IMR-90 (cell line): ENCODE data around the gene GTF2H1. TPM values are rescaled to one million over a fixed set of nuclear protein-coding genes. Genes with fewer than 3 reads are reported as not detected.
A peak's percentile ranks its signal among the peaks of the same experiment; 100 is the strongest.

Experiments
- ATAC-seq: fragments of 200-7000 bp; cut with Tn5 transposase; 2 replicates; pipeline ENCODE4 v1.9.1; 2020; ENCODE audit warnings: low read depth, mild to moderate bottlenecking, moderate library complexity
- BruUV-seq: library from RNA; stranded (reverse); fragments of 400-500 nt; replicated peaks from 2 replicates; lab custom pipeline; 2021; lab: Mats Ljungman, UMichigan
- CTCF ChIA-PET: fragments of 300-600 bp; formaldehyde crosslinking; extraction: SDS; loops from one replicate; lab custom pipeline; 2021; ENCODE audit warnings: antibody characterized with exemption; lab: Yijun Ruan, JAX
- POLR2A ChIA-PET: fragments of 300-600 bp; sonication (Branson Sonifier 250); formaldehyde crosslinking; loops from one replicate; lab custom pipeline; 2022; ENCODE audit warnings: antibody characterized with exemption; ENCODE audit not compliant: unreplicated experiment; lab: Charles Lee
- DNase-seq: peaks from one replicate; pipeline ENCODE4 v3.0.0; 2013
- H2AFZ ChIP-seq: replicated peaks from 2 replicates; pipeline ENCODE3; 2013; ENCODE audit warnings: low read length, mild to moderate bottlenecking; ENCODE audit not compliant: poor library complexity
- H2AK5ac ChIP-seq: 2 replicates; pipeline ENCODE4 v1.6.1; 2013; ENCODE audit warnings: low read depth, low read length, inconsistent platforms
- H2AK9ac ChIP-seq: replicated peaks from 2 replicates; pipeline ENCODE3; 2013; ENCODE audit warnings: mild to moderate bottlenecking, low read depth, low read length, moderate library complexity; ENCODE audit not compliant: poor library complexity
- H2BK120ac ChIP-seq: 2 replicates; pipeline ENCODE4 v1.6.1; 2013; ENCODE audit warnings: low read depth, low read length, inconsistent platforms
- H2BK15ac ChIP-seq: 3 replicates; pipeline ENCODE4 v1.6.1; 2013; ENCODE audit warnings: low read depth, low read length, inconsistent platforms
- H2BK20ac ChIP-seq: 2 replicates; pipeline ENCODE4 v1.6.1; 2013; ENCODE audit warnings: low read depth, mild to moderate bottlenecking, inconsistent platforms, low read length, moderate library complexity
- H2BK5ac ChIP-seq: 2 replicates; pipeline ENCODE4 v1.6.1; 2013; ENCODE audit warnings: mild to moderate bottlenecking, low read depth, low read length, inconsistent platforms; ENCODE audit not compliant: poor library complexity, severe bottlenecking
- H3K14ac ChIP-seq: replicated peaks from 2 replicates; pipeline ENCODE4 v1.6.1; 2013; ENCODE audit warnings: low read depth, low read length, inconsistent platforms
- H3K18ac ChIP-seq: 2 replicates; pipeline ENCODE4 v1.6.1; 2013; ENCODE audit warnings: low read depth, low read length, control low read depth
- H3K23ac ChIP-seq: 2 replicates; pipeline ENCODE4 v1.6.1; 2013; ENCODE audit warnings: low read depth, low read length, inconsistent platforms
- H3K27ac ChIP-seq: 2 replicates; pipeline ENCODE4 v1.5.1; 2013; ENCODE audit warnings: mild to moderate bottlenecking, control low read depth, low read length; ENCODE audit not compliant: insufficient read depth
- H3K27me3 ChIP-seq: 2 replicates; pipeline ENCODE4 v1.6.1; 2013; ENCODE audit warnings: low read length; ENCODE audit not compliant: control insufficient read depth, insufficient read depth
- H3K36me3 ChIP-seq: 2 replicates; pipeline ENCODE4 v1.6.1; 2013; ENCODE audit warnings: low read length, mixed read lengths; ENCODE audit not compliant: control insufficient read depth, insufficient read depth
- H3K4ac ChIP-seq: 2 replicates; pipeline ENCODE4 v1.6.1; 2013; ENCODE audit warnings: low read depth, low read length, inconsistent platforms
- H3K4me1 ChIP-seq: 2 replicates; pipeline ENCODE4 v1.6.1; 2013; ENCODE audit warnings: low read length, mixed read lengths; ENCODE audit not compliant: control insufficient read depth, insufficient read depth
- H3K4me2 ChIP-seq: 2 replicates; pipeline ENCODE4 v1.6.1; 2013; ENCODE audit warnings: low read depth, mild to moderate bottlenecking, control low read depth, low read length, moderate library complexity
- H3K4me3 ChIP-seq: 2 replicates; pipeline ENCODE4 v1.5.1; 2013; ENCODE audit warnings: low read depth, mild to moderate bottlenecking, control low read depth, low read length, moderate library complexity; ENCODE audit not compliant: insufficient read depth
- H3K56ac ChIP-seq: 2 replicates; pipeline ENCODE4 v1.6.1; 2013; ENCODE audit warnings: low read length, inconsistent platforms; ENCODE audit not compliant: insufficient read depth; ENCODE audit errors: extremely low read depth
- H3K79me1 ChIP-seq, 2 experiments: 2 replicates each; pipeline ENCODE4 v1.6.1; 2013; ENCODE audit warnings: low read length in 2 of 2, inconsistent platforms in 1 of 2, low read depth in 1 of 2
- H3K9ac ChIP-seq: 2 replicates; pipeline ENCODE4 v1.6.1; 2013; ENCODE audit warnings: low read depth, low read length, control low read depth
- H3K9me1 ChIP-seq: 2 replicates; pipeline ENCODE4 v1.6.1; 2013; ENCODE audit warnings: low read length, inconsistent platforms; ENCODE audit not compliant: insufficient read depth
- H3K9me3 ChIP-seq: 2 replicates; pipeline ENCODE4 v1.6.1; 2013; ENCODE audit warnings: low read length; ENCODE audit not compliant: control insufficient read depth, insufficient read depth
- H4K20me1 ChIP-seq: 2 replicates; pipeline ENCODE4 v1.6.1; 2013; ENCODE audit warnings: low read length, inconsistent platforms; ENCODE audit not compliant: insufficient read depth
- H4K5ac ChIP-seq: 2 replicates; pipeline ENCODE4 v1.6.1; 2013; ENCODE audit warnings: mild to moderate bottlenecking, low read depth, low read length, control low read depth
- H4K8ac ChIP-seq, 2 experiments: 2 replicates each; pipeline ENCODE4 v1.6.1; 2013; ENCODE audit warnings: low read depth in 2 of 2, low read length in 2 of 2, control low read depth in 1 of 2, inconsistent platforms in 1 of 2
- H4K91ac ChIP-seq: 2 replicates; pipeline ENCODE4 v1.6.1; 2013; ENCODE audit warnings: low read depth, low read length, inconsistent platforms; ENCODE audit not compliant: insufficient read depth
- BHLHE40 ChIP-seq: fragments of 150-350 bp; IDR thresholded peaks from 2 replicates; pipeline ENCODE4 v1.6.1; 2016; ENCODE audit warnings: mild to moderate bottlenecking, low read depth, low read length
- CEBPB ChIP-seq: IDR thresholded peaks from 2 replicates; pipeline ENCODE4 v1.6.1; 2012; ENCODE audit warnings: low read depth, low read length, improper control_type of control experiment
- CHD1 ChIP-seq: IDR thresholded peaks from 2 replicates; pipeline ENCODE4 v1.6.1; 2012; ENCODE audit warnings: low read depth, low read length, improper control_type of control experiment
- ELK1 ChIP-seq: fragments of 150-350 bp; IDR thresholded peaks from 2 replicates; pipeline ENCODE4 v1.6.1; 2016; ENCODE audit warnings: low read depth, mild to moderate bottlenecking, low read length, moderate library complexity, borderline replicate concordance
- FOS ChIP-seq: fragments of 150-350 bp; IDR thresholded peaks from 2 replicates; pipeline ENCODE4 v1.6.1; 2016; ENCODE audit warnings: low read depth, low read length
- MAZ ChIP-seq: IDR thresholded peaks from 2 replicates; pipeline ENCODE4 v1.6.1; 2012; ENCODE audit warnings: low read depth, mild to moderate bottlenecking, low read length, improper control_type of control experiment, moderate library complexity, borderline replicate concordance
- MXI1 ChIP-seq: IDR thresholded peaks from 2 replicates; pipeline ENCODE4 v1.6.1; 2012; ENCODE audit warnings: low read depth, mild to moderate bottlenecking, low read length, moderate library complexity, borderline replicate concordance
- NFE2L2 ChIP-seq: fragments of 150-350 bp; IDR thresholded peaks from 2 replicates; pipeline ENCODE4 v1.6.1; 2016; ENCODE audit warnings: low read depth, mild to moderate bottlenecking, low read length
- RAD21 ChIP-seq: IDR thresholded peaks from 2 replicates; pipeline ENCODE4 v1.6.1; 2012; ENCODE audit warnings: low read length, improper control_type of control experiment
- RCOR1 ChIP-seq: IDR thresholded peaks from 2 replicates; pipeline ENCODE4 v1.6.1; 2012; ENCODE audit warnings: mild to moderate bottlenecking, low read length, improper control_type of control experiment; ENCODE audit not compliant: insufficient replicate concordance
- RFX5 ChIP-seq: IDR thresholded peaks from 2 replicates; pipeline ENCODE4 v1.8.0; 2012; ENCODE audit warnings: low read depth, mild to moderate bottlenecking, low read length, moderate library complexity
- SMC3 ChIP-seq: fragments of 150-350 bp; IDR thresholded peaks from 2 replicates; pipeline ENCODE4 v1.6.1; 2016; ENCODE audit warnings: low read depth, mild to moderate bottlenecking, antibody characterized with exemption, low read length, moderate library complexity
- WGBS, 2 experiments: methylation state at CpG; one replicate each; pipeline versions ENCODE4 v1.1.5 to v1.1.7; 2013; ENCODE audit warnings: missing lambda C conversion rate in 2 of 2; ENCODE audit not compliant: insufficient read length in 1 of 2; ENCODE audit errors: extremely low coverage in 2 of 2; 5-methylcytosine and 5-hydroxymethylcytosine counted together
- dilution Hi-C: fragments of 300-500 bp; cut with HindIII; formaldehyde crosslinking; loops from one replicate; pipeline ENCODE4 v1.14.3; 2018; ENCODE audit warnings: low sequenced_read_pairs; ENCODE audit not compliant: unreplicated experiment
- in situ Hi-C: fragments of 300-500 bp; cut with MboI; formaldehyde crosslinking; loops from 3 replicates; pipeline ENCODE4 v1.14.3; 2019; ENCODE audit warnings: low sequenced_read_pairs, inconsistent platforms, mixed read lengths
- intact Hi-C: fragments of 100-400 bp; cut with micrococcal nuclease; formaldehyde crosslinking; loops from 2 replicates; pipeline ENCODE4 v1.10.0; 2022
- polyA plus RNA-seq, 3 experiments: library from polyadenylated mRNA; depleted of rRNA; stranded (reverse); fragments of >200 nt; gene quantifications; 2 replicates each; pipeline ENCODE4 v1.2.3, GENCODE V29; 2012; ENCODE audit warnings: low replicate concordance in 1 of 3
- total RNA-seq: library from RNA; depleted of rRNA; stranded (reverse); fragments of >200 nt; gene quantifications from 2 replicates; pipeline ENCODE4 v1.2.3, GENCODE V29; 2012
- TF ChIP-seq, protein P1 (sequence below): fragments of 150-350 bp; IDR thresholded peaks from 2 replicates; pipeline ENCODE4 v1.6.1; 2017; ENCODE audit warnings: mild to moderate bottlenecking, antibody characterized with exemption, low read length, low read depth

GTF2H1 gene
- total and polyA plus RNA-seq, 2 of the 4 experiments (the other 2 are of a cell fraction), result 25.0 to 67.0 TPM

DNA sequence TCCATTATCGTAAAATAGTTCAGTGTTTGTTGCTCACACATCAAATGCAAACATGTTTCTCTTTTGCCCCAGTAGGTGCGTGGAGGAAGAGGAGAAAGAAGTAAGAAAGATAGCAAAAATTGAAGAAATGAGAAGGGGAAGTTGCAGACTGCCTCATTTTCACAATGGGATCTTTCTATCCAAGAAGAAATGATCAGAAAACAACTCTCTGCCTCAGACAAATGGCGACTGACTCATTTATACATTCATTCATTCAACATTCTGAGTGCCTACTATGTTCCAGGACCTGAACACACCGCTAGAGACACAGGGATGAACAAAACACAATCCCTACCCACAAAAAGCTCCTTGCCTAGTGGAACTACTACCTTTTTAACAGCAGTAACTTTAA is 794 bp upstream of the GTF2H1 start:
- H4K5ac ChIP-seq, result no peak overlapping the region
- peaks cover 15 to 47% of the 10 kb centered on the region in 2 experiments for H3K79me1 ChIP-seq
- peak overlapping the region; percentile 99 for H2AFZ ChIP-seq
- CTCF ChIA-PET, result interaction anchor here (0.5 to 0.6 kb wide), 2 partner anchors 9 to 83 kb away, joined by 3 to 4 read pairs; no protein-coding TSS in a partner anchor
- peak overlapping the region; percentile 90 for H3K4me2 ChIP-seq
- peak overlapping the region; percentile 23 to 45 for H4K8ac ChIP-seq
- ATAC-seq, result peak; percentile 5
- H3K27me3 ChIP-seq, result no peaks in the 10 kb centered on the region
- H2AK5ac ChIP-seq, result no peak overlapping the region
- peak overlapping the region; percentile 68 for H3K27ac ChIP-seq
- H2BK20ac ChIP-seq, result no peak overlapping the region
- H2BK5ac ChIP-seq, result peak overlapping the region; percentile 41
- TF ChIP-seq, protein P1, sequence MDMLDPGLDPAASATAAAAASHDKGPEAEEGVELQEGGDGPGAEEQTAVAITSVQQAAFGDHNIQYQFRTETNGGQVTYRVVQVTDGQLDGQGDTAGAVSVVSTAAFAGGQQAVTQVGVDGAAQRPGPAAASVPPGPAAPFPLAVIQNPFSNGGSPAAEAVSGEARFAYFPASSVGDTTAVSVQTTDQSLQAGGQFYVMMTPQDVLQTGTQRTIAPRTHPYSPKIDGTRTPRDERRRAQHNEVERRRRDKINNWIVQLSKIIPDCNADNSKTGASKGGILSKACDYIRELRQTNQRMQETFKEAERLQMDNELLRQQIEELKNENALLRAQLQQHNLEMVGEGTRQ, result no peak
- TF ChIP-seq BHLHE40 (no peak), MXI1 (no peak), CHD1 (no peak), CEBPB (no peak), ELK1 (no peak), FOS (no peak), RCOR1 (no peak), RFX5 (no peak), RAD21 (no peak), MAZ (no peak), NFE2L2 (no peak), SMC3 (no peak)
- peak overlapping the region; percentile 90 for H2AK9ac ChIP-seq
- peak overlapping the region; percentile 50; the same call in 1 of the 2 replicates for H3K4ac ChIP-seq
- peak overlapping the region; percentile 77 for H3K4me3 ChIP-seq
- TSS peak; percentile 51 for BruUV-seq
- intact Hi-C loops, result loop anchor here (10.0 kb wide), 1 partner anchor 587 kb away; the partner anchor contains the start of gene KCNC1
- H4K20me1 ChIP-seq, result no peaks in the 10 kb centered on the region
- dilution Hi-C loops, result no loop called here
- 0 out of 3 replicates have a peak overlapping the region, but pooled peaks have one; percentile 6 for H2BK15ac ChIP-seq
- in situ Hi-C loops, result no loop called here
- H4K91ac ChIP-seq, result 0 out of 2 replicates have a peak overlapping the region, but pooled peaks have one; percentile 35
- peaks cover 4% of the 10 kb centered on the region for H3K4me1 ChIP-seq
- no CpG with 5 or more reads among the region's 4 CpGs for WGBS, 2 experiments
- peaks cover 3% of the 10 kb centered on the region; the same call in 1 of the 2 replicates for H3K36me3 ChIP-seq
- no peak for DNase-seq
- peak overlapping the region; percentile 70 for H3K23ac ChIP-seq
- H3K9ac ChIP-seq, result peak overlapping the region; percentile 86
- H3K9me3 ChIP-seq, result no peaks in the 10 kb centered on the region
- POLR2A ChIA-PET, result interaction anchor here (0.5 to 1.7 kb wide), 3 partner anchors 9 to 73 kb away, joined by 4 to 5 read pairs (median 5); partner anchors contain the start of gene LDHA
- no peak overlapping the region; the same call in 1 of the 2 replicates for H2BK120ac ChIP-seq
- H3K9me1 ChIP-seq, result 0 out of 2 replicates have a peak, but pooled peaks cover 4% of the 10 kb centered on the region
- peak overlapping the region; percentile 70 for H3K14ac ChIP-seq
- H3K56ac ChIP-seq, result peak overlapping the region; percentile 80
- H3K18ac ChIP-seq, result no peak overlapping the region
